Skeletal muscle tissue (tissue), 4 donors: ENCODE measurements around the gene PIGU. TPM values are rescaled to one million over a fixed set of nuclear protein-coding genes. Genes with fewer than 3 reads are reported as not detected.

Source experiments
- H3K27ac ChIP-seq: one replicate; pipeline ENCODE4 v1.7.0; 2013; ENCODE audit warnings: mild to moderate bottlenecking, low read depth, low read length, inconsistent platforms
- H3K27me3 ChIP-seq, 3 donors: one replicate each; pipeline ENCODE4 v1.7.0; 2013; ENCODE audit warnings: low read length in 3 of 3; ENCODE audit not compliant: control insufficient read depth in 3 of 3, insufficient read depth in 3 of 3
- H3K36me3 ChIP-seq, 3 donors: one replicate each; pipeline ENCODE4 v1.7.0; 2013; ENCODE audit warnings: low read length in 3 of 3; ENCODE audit not compliant: control insufficient read depth in 3 of 3, insufficient read depth in 3 of 3
- H3K4me1 ChIP-seq, 3 donors: one replicate each; pipeline ENCODE4 v1.7.0; 2013; ENCODE audit warnings: low read length in 3 of 3, mild to moderate bottlenecking in 3 of 3; ENCODE audit not compliant: control insufficient read depth in 3 of 3, insufficient read depth in 3 of 3
- H3K4me3 ChIP-seq, 3 donors: one replicate each; pipeline ENCODE4 v1.7.0; 2013; ENCODE audit warnings: low read length in 3 of 3
- H3K9ac ChIP-seq, 3 donors: one replicate each; pipeline ENCODE4 v1.7.0; 2013; ENCODE audit warnings: low read length in 3 of 3, mild to moderate bottlenecking in 3 of 3, moderate library complexity in 2 of 3, low read depth in 1 of 3
- H3K9me3 ChIP-seq, 3 donors: one replicate each; pipeline ENCODE4 v1.7.0; 2013; ENCODE audit warnings: low read length in 3 of 3; ENCODE audit not compliant: control insufficient read depth in 3 of 3
- total RNA-seq: library from RNA; depleted of rRNA; stranded (reverse); fragments of >200 nt; gene quantifications from one replicate; pipeline ENCODE4 v1.2.3, GENCODE V29; 2014
- donor health status: Osteomylitis.

The PIGU gene
- total RNA-seq, 1 donor from 2014 or later, result 11.0 TPM

- Histone ChIP-seq H3K4me3 (no peak overlapping the region), H3K27me3 (no peaks in the 10 kb centered on the region), H3K4me1 (peaks cover 3 to 13% (median 5%) of the 10 kb centered on the region in 3 donors), H3K9me3 (no peaks in the 10 kb centered on the region), H3K27ac (no peak overlapping the region), H3K36me3 (peaks cover 0 to 13% (median 8%) of the 10 kb centered on the region in 3 donors), H3K9ac (peak overlapping the region in 2 of 3 donors; percentile 38 to 40)
Measured at GRCh38 chr20:34639755-34640222, 37.1 kb downstream of the PIGU start.

- Histone ChIP-seq H3K4me1 (peaks cover 3 to 13% (median 5%) of the 10 kb centered on the region in 3 donors), H3K27me3 (no peaks in the 10 kb centered on the region), H3K4me3 (no peak overlapping the region), H3K9me3 (no peaks in the 10 kb centered on the region), H3K36me3 (peaks cover 0 to 22% (median 12%) of the 10 kb centered on the region in 3 donors), H3K9ac (peak overlapping the region in 1 of 3 donors; percentile 6), H3K27ac (no peak overlapping the region)
Measured at GRCh38 chr20:34638532-34638931, 38.4 kb downstream of the PIGU start.

GRCh38 chr20:34638039-34638292 lies 38.9 kb downstream of the PIGU start:
- Histone ChIP-seq H3K9me3 (no peaks in the 10 kb centered on the region), H3K27me3 (no peaks in the 10 kb centered on the region), H3K27ac (no peak overlapping the region), H3K36me3 (peaks cover under 1 to 24% (median 12%) of the 10 kb centered on the region in 3 donors), H3K4me1 (peaks cover 3 to 13% (median 5%) of the 10 kb centered on the region in 3 donors), H3K9ac (no peak overlapping the region), H3K4me3 (no peak overlapping the region)

GRCh38 chr20:34637245-34638038 lies 39.5 kb downstream of the PIGU start:
- Histone ChIP-seq H3K27me3 (no peaks in the 10 kb centered on the region), H3K9ac (no peak overlapping the region), H3K27ac (peak overlapping the region; percentile 26), H3K4me3 (no peak overlapping the region), H3K9me3 (no peaks in the 10 kb centered on the region), H3K36me3 (peaks cover 2 to 26% (median 12%) of the 10 kb centered on the region in 3 donors), H3K4me1 (peaks cover 3 to 13% (median 5%) of the 10 kb centered on the region in 3 donors)

- no peak overlapping the region for H3K9ac ChIP-seq
- peaks cover 2 to 26% (median 12%) of the 10 kb centered on the region in 3 donors for H3K36me3 ChIP-seq
- no peak overlapping the region for H3K4me3 ChIP-seq
- no peaks in the 10 kb centered on the region for H3K9me3 ChIP-seq
- H3K4me1 ChIP-seq, result peaks cover 3 to 13% (median 5%) of the 10 kb centered on the region in 3 donors
- no peaks in the 10 kb centered on the region for H3K27me3 ChIP-seq
- peak overlapping the region; percentile 26 for H3K27ac ChIP-seq
Measured at GRCh38 chr20:34636648-34637047, 40.2 kb downstream of the PIGU start.

- Histone ChIP-seq H3K4me1 (peaks cover 3 to 11% (median 4%) of the 10 kb centered on the region in 3 donors), H3K27ac (no peak overlapping the region), H3K9ac (no peak overlapping the region), H3K4me3 (no peak overlapping the region), H3K27me3 (no peaks in the 10 kb centered on the region), H3K36me3 (peaks cover 2 to 26% (median 12%) of the 10 kb centered on the region in 3 donors), H3K9me3 (no peaks in the 10 kb centered on the region)
Measured at GRCh38 chr20:34634392-34634791, 42.5 kb downstream of the PIGU start.

GRCh38 chr20:34632870-34633452 lies 43.9 kb downstream of the PIGU start:
- Histone ChIP-seq H3K9ac (no peak overlapping the region), H3K27ac (no peak overlapping the region)

GRCh38 chr20:34629904-34630303 lies 47.0 kb downstream of the PIGU start:
- Histone ChIP-seq H3K27me3 (no peaks in the 10 kb centered on the region), H3K36me3 (peaks cover 2 to 15% (median 7%) of the 10 kb centered on the region in 3 donors), H3K4me1 (peaks cover 0 to 19% (median 14%) of the 10 kb centered on the region in 3 donors), H3K9ac (no peak overlapping the region), H3K4me3 (no peak overlapping the region), H3K9me3 (no peaks in the 10 kb centered on the region), H3K27ac (peak overlapping the region; percentile 86)

More at GRCh38 chr20:34632870-34633452, 43.9 kb downstream of the PIGU start:
- Histone ChIP-seq H3K4me3 (no peak overlapping the region), H3K9me3 (no peaks in the 10 kb centered on the region), H3K36me3 (peaks cover 2 to 26% (median 12%) of the 10 kb centered on the region in 3 donors), H3K27me3 (no peaks in the 10 kb centered on the region), H3K4me1 (peaks cover 3 to 19% (median 15%) of the 10 kb centered on the region in 3 donors)

GRCh38 chr20:34629342-34629741 lies 47.5 kb downstream of the PIGU start:
- peak overlapping the region in 1 of 3 donors; percentile 10 for H3K9ac ChIP-seq
- no peaks in the 10 kb centered on the region for H3K9me3 ChIP-seq
- peaks cover 0 to 20% (median 14%) of the 10 kb centered on the region in 3 donors for H3K4me1 ChIP-seq
- H3K27me3 ChIP-seq, result no peaks in the 10 kb centered on the region
- H3K27ac ChIP-seq, result peak overlapping the region; percentile 86
- H3K4me3 ChIP-seq, result no peak overlapping the region
- peaks cover 2 to 10% (median 4%) of the 10 kb centered on the region in 3 donors for H3K36me3 ChIP-seq

- Histone ChIP-seq H3K4me3 (peak overlapping the region in 1 of 3 donors; percentile 17), H3K4me1 (peaks cover 0 to 23% (median 14%) of the 10 kb centered on the region in 3 donors), H3K27ac (peak overlapping the region; percentile 86), H3K9me3 (no peaks in the 10 kb centered on the region), H3K36me3 (peaks cover 0 to 6% (median 2%) of the 10 kb centered on the region in 3 donors), H3K9ac (peak overlapping the region; percentile 27 to 63 (median 61)), H3K27me3 (no peaks in the 10 kb centered on the region)
Measured at GRCh38 chr20:34628026-34628425, 48.9 kb downstream of the PIGU start.
